Stimulated activated CD4-positive, alpha-beta T cell treated with anti-CD3 and anti-CD28 coated beads, TNF-alpha, amount 100 ng/mL, for 24 hours (primary cell): ENCODE data around the gene RINL.
"Not testable (repeated sequence)": the region's sequence is repeated elsewhere in the genome, so short reads cannot be mapped to it uniquely, and the experiment has no call there.

Source experiments
- DNase-seq, 3 experiments: peaks; one replicate each; pipeline ENCODE4 v3.0.0-alpha.2; 2020; ENCODE audit warnings: low read depth in 3 of 3

The RINL gene

DNA sequence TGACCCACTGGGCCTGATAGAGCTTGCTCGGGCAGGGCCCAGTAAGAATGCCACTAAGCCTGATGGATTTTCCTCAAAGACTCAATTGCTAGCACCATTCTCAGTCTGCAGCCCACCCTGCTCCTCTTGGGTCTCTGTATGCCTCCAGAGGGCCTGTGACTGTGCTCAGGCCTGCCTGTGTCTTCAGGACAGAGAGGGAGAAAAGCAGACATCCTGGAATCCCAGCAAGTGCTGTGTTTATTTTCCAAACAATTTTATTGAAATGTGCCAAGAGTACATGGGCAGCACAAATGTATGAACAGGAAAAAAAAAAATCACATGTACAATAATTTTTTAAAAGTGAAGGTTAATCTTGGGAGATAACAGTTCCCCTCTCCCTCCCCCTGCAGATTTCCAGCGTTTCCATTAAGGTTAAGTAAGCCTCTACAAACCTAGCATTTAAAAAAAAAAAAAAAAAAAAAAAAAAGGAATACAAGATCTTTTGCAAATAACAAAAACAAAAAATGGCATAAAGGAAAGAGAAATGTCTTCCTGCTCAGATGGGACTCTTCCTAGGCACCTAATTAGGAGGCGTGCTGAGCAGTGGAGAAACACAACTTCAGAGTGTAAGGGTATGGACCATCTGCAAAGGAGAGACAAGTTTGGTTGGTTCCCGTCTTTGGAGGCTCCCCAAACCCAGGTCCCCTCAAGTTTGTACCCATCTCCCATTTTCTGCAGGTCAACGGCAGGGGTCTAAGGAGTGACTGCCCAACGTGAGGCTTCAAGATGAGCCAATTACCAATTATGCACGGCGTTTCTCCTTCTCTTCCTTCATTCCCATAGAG lies 41.7 kb downstream of the RINL start:
- no peak for DNase-seq

DNA sequence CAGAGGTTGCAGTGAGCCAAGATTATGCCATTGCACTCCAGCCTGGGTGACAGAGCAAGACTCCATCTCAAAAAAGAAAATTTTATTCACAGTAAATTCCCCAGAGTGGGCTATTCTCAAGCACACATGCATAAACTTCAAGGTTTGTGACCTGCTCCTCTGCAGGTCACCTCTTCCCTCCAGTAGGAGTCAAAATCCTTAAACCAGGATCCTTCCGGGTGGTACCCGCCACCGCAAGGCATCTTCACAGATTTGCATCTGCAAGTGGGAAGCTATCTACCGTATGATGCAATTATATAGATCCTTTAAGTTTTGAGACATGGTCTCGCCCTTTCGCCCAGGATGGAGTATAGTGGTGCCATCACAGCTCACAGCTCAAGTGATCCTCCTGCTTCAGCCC lies 43.5 kb downstream of the RINL start:
- DNase-seq, result no peak

DNA sequence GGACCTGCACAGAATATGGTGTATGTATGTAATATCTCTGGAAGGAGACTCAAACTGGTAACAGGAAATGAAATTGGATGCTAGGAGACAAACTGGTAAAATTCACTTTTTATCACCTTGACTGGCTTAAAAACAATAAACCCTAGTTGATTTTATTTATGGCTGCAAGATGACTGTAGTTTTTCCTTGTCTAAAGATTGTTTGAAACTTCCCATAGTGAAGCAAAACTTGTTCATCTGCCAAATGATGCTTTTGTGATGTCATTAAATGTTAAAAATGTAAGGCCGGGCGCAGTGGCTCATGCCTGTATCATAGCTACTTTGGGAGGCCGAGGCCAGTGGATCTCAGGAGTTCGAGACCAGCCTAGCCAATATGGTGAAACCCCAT lies 44.0 kb downstream of the RINL start:
- no peak for DNase-seq

DNA sequence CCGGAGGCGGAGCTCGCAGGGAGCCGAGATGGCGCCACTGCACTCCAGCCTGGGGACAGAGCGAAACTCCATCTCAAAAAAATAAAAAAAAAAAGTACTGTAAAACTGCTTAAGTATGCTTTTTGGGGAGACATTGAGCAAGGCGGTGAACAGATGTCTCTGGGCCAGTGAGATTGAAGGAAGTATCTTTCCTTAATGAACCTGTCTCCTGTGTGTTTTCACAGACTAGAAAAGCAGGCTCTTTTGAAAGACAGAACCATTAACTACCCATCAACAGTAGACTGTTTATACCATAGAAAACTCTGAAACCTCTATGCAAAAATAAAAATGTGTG lies 45.0 kb downstream of the RINL start:
- DNase-seq, result no peak

DNA sequence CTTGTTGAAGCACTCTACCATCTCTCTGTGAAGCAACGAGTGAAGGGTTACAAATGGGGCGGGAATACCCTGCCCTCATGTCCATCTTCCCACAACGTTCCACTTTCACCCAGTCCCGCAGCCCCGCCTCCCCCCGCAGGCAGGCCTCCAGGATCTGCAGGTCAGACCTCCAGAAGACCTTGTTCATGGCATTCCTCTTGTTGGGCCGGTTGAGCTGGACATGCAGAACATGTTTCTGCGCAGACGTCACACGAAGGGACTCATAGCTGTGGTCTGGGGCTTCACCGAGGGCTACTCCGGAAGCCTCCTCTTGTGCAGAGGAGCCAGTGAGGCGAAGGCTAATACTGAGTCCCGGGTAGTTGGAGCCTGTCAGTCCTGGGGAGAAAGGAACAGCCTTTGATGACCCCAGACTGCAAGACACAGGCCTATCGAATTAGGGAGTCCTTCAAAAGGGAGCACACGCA lies 46.9 kb downstream of the RINL start:
- no peak for DNase-seq

DNA sequence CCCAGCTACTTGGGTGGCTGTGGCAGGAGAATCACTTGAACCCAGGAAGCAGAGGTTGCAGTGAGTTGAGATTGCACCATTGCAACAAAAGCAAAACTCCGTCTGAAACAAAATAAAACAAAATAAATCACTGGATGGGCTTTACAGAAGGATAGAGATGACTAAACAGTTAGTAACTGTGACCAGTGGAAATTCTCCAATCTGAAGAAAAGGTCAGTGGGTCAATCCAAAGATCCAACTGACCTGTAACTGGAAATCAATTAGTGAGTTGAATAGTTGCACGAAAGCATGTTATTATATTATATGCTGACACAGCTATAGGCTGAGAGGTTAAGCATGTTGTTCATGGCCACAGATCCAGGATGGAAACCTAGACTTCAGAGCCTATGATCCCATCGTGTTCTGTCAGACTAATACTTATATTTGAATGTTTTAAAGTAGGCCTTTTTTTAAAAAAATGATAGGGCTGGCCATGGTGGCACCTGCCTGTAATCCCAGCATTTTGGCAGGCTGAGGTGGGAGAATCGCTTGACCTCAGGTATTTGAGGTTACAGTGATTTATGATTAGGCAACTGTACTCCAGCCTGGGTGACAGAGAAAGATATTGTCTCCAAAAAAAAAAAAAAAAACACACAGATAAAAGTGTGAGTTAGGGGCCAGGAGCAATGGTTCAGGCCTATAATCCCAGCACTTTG lies 47.9 kb downstream of the RINL start:
- no peak for DNase-seq

DNA sequence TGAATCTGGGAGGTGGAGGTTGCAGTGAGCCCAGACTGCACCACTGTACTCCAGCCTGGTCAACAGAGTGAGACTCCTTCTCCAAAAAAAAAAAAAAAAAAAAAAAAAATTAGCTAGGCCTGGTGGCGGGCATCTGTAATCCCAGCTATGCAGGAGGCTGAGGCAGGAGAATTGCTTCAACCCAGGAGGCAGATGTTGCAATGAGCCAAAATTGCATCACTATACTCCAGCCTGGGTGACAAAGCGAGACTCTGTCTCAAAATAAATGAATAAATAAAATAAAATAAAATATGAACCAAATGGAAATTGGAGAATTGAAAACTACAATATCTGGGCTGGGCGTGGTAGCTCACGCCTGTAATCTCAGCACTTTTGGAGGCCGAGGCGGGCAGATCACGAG lies 48.9 kb downstream of the RINL start:
- not testable (repeated sequence) for DNase-seq

DNA sequence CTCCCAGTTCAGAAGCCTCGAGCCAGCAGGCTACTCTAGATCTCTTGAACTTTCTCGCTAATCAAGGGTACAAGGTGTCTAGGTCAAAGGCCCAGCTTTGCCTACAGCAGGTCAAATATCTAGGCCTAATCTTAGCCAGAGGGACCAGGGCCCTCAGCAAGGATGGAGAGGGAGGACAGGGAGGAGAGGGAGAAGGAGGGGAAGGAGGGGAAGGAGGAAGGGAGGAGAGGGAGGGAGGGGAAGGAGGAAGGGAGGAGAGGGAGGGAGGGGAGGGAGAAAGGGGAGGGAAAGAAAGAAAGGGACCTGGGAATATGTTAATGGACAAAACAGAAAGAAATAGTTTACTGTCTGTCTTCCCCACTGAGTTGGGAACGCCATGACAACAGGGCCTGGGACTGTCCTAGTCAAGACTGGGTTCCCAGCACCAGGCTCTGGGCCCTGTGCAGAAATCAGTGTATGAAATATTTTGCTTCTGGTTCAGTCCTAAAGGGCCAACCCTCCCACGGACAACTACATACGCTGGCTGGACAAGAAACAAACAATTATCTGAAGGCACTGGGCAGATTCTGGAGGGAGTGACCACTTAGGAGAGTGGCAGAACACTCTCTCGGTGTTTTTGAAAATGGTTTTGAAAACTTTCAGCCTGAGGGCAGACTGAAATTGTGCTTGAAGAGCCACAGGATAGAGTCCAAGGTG lies 51.1 kb downstream of the RINL start:
- no peak for DNase-seq

DNA sequence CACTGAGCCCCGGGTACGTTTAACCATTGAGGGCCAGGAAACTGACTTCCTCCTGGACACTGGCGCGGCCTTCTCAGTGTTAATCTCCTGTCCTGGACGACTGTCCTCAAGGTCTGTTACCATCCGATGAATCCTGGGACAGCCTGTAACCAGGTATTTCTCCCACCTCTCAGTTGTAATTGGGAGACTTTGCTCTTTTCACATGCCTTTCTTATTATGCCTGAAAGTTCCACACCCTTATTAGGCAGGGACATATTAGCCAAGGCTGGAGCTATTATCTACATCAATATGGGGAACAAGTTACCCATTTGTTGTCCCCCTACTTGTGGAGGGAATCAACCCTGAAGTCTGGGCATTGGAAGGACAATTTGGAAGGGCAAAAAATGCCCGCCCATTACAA lies 52.1 kb downstream of the RINL start:
- DNase-seq, result not testable (repeated sequence)

DNA sequence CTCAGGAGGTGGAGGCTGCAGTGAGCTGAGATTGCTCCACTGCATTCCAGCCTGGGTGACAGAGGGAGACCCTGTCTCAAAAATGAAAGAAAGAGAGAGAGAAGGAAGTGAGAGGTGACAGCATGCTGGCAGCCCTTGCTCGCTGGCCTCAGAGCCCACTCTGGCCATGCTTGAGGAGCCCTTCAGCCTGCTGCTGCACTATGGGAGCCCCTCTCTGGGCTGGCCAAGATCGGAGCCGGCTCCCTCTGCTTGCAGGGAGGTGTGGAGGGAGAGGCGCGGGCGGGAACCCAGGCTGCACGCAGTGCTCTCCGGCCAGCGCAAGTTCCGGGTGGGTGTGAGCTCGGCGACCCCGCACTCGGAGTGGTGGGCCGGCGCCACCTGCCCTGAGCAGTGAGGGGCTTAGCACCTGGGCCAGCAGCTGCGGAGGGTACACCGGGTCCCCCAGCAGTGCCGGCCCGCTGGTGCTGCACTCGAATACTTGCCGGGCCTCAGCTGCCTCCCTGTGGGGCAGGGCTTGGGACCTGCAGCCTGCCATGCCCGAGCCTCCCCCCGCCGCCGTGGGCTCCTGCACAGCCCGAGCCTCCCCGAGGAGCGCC lies 56.7 kb downstream of the RINL start:
- not testable (repeated sequence) for DNase-seq

DNA sequence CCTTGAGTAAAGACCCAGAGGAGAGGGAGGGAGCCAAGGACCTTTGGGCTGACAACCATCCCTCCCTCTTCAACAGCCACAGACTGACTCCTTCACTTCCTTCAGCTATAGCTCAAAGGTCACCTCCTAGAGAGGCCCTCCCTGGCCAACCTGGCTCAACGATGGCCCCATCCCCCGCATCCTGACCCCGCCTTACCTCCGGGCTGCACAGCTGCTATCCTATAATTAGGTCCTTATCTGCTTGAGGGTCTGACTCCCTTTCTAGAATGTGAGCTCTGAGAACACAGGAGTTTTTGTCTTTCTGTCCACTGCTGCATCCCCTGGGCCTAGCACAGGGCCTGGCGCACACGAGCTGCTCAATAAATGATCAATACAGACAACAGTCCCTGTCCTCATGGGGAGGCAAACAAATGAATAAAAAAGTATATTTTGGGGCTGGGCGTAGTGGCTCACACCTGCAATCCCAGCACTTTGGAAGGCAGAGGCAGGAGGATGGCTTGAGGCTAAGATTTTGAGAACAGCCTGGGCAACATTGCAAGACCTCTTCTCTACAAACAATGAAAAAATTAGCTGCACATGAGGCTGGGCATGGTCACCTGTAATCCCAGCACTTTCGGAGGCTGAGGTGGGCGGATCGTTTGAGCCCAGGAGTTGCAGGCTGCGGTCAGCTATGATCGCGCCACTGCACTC lies 58.7 kb downstream of the RINL start:
- DNase-seq, result no peak
